ENCODE data around the gene HSPE1.
A peak's percentile ranks its signal among the peaks of the same experiment; 100 is the strongest.

HSPE1 gene

GRCh38 chr2:197498235-197498936, 1.8 kb upstream of the HSPE1 start:
- Histone ChIP-seq H3K36me3 (ENCODE audit: control insufficient read depth, insufficient read depth, low read length) (peaks cover 66% of the 10 kb centered on the region), H3K27ac (ENCODE audit: low read depth, low read length, severe bottlenecking) (no peak overlapping the region)
- 0 to 2% methylated on average over 10 to 11 of the region's 14 CpGs for WGBS, 2 experiments (ENCODE audit: insufficient coverage in 2 of 2)

GRCh38 chr2:197498937-197499593, 1.1 kb upstream of the HSPE1 start:
- Histone ChIP-seq H3K4me3 (ENCODE audit: extremely low read depth, insufficient read depth, low read length, poor library complexity, severe bottlenecking) (peak overlapping the region; percentile 89), H3K4me1 (ENCODE audit: control insufficient read depth, insufficient read depth, low read length, poor library complexity, severe bottlenecking) (peaks cover 19% of the 10 kb centered on the region), H3K9me3 (ENCODE audit: control insufficient read depth, low read length) (no peaks in the 10 kb centered on the region), H3K36me3 (ENCODE audit: control insufficient read depth, insufficient read depth, low read length) (peaks cover 66% of the 10 kb centered on the region), H3K27ac (ENCODE audit: low read depth, low read length, severe bottlenecking) (peak overlapping the region; percentile 100)
- WGBS, 2 experiments (ENCODE audit: insufficient coverage in 2 of 2), result 0% methylated on average over 40 to 43 of the region's 46 CpGs

More at GRCh38 chr2:197498235-197498936, 1.8 kb upstream of the HSPE1 start:
- no peaks in the 10 kb centered on the region for H3K9me3 ChIP-seq (ENCODE audit: control insufficient read depth, low read length)
- H3K4me1 ChIP-seq (ENCODE audit: control insufficient read depth, insufficient read depth, low read length, poor library complexity, severe bottlenecking), result peaks cover 19% of the 10 kb centered on the region
- peak overlapping the region; percentile 89 for H3K4me3 ChIP-seq (ENCODE audit: extremely low read depth, insufficient read depth, low read length, poor library complexity, severe bottlenecking)

- H3K27ac ChIP-seq (ENCODE audit: low read depth, low read length, severe bottlenecking), result peak overlapping the region; percentile 100
- peaks cover 19% of the 10 kb centered on the region for H3K4me1 ChIP-seq (ENCODE audit: control insufficient read depth, insufficient read depth, low read length, poor library complexity, severe bottlenecking)
- H3K36me3 ChIP-seq (ENCODE audit: control insufficient read depth, insufficient read depth, low read length), result peaks cover 63% of the 10 kb centered on the region
- H3K9me3 ChIP-seq (ENCODE audit: control insufficient read depth, low read length), result no peaks in the 10 kb centered on the region
- 0% methylated on average over 14 to 23 of the region's 30 CpGs for WGBS, 2 experiments (ENCODE audit: insufficient coverage in 2 of 2)
- peak overlapping the region; percentile 89 for H3K4me3 ChIP-seq (ENCODE audit: extremely low read depth, insufficient read depth, low read length, poor library complexity, severe bottlenecking)
Measured at GRCh38 chr2:197500503-197501131, 438 bp downstream of the HSPE1 start.

GRCh38 chr2:197502201-197502600, 2.0 kb downstream of the HSPE1 start:
- 81 to 84% methylated on average over 3 of the region's 4 CpGs for WGBS, 2 experiments (ENCODE audit: insufficient coverage in 2 of 2)
- H3K4me1 ChIP-seq (ENCODE audit: control insufficient read depth, insufficient read depth, low read length, poor library complexity, severe bottlenecking), result peaks cover 15% of the 10 kb centered on the region
- no peaks in the 10 kb centered on the region for H3K9me3 ChIP-seq (ENCODE audit: control insufficient read depth, low read length)
- H3K4me3 ChIP-seq (ENCODE audit: extremely low read depth, insufficient read depth, low read length, poor library complexity, severe bottlenecking), result peak overlapping the region; percentile 89
- peaks cover 56% of the 10 kb centered on the region for H3K36me3 ChIP-seq (ENCODE audit: control insufficient read depth, insufficient read depth, low read length)
- no peak overlapping the region for H3K27ac ChIP-seq (ENCODE audit: low read depth, low read length, severe bottlenecking)

GRCh38 chr2:197502685-197503084, 2.5 kb downstream of the HSPE1 start:
- peaks cover 13% of the 10 kb centered on the region for H3K4me1 ChIP-seq (ENCODE audit: control insufficient read depth, insufficient read depth, low read length, poor library complexity, severe bottlenecking)
- no peak overlapping the region for H3K4me3 ChIP-seq (ENCODE audit: extremely low read depth, insufficient read depth, low read length, poor library complexity, severe bottlenecking)
- peaks cover 51% of the 10 kb centered on the region for H3K36me3 ChIP-seq (ENCODE audit: control insufficient read depth, insufficient read depth, low read length)
- no peaks in the 10 kb centered on the region for H3K9me3 ChIP-seq (ENCODE audit: control insufficient read depth, low read length)
- no peak overlapping the region for H3K27ac ChIP-seq (ENCODE audit: low read depth, low read length, severe bottlenecking)
- 84% methylated on average over 2 of the region's 4 CpGs; no CpG with 5 or more reads in 1 of the 2 experiments for WGBS, 2 experiments (ENCODE audit: insufficient coverage in 2 of 2)

- Histone ChIP-seq H3K27ac (ENCODE audit: low read depth, low read length, severe bottlenecking) (no peak overlapping the region), H3K4me3 (ENCODE audit: extremely low read depth, insufficient read depth, low read length, poor library complexity, severe bottlenecking) (no peak overlapping the region), H3K4me1 (ENCODE audit: control insufficient read depth, insufficient read depth, low read length, poor library complexity, severe bottlenecking) (peaks cover 7% of the 10 kb centered on the region), H3K36me3 (ENCODE audit: control insufficient read depth, insufficient read depth, low read length) (peaks cover 41% of the 10 kb centered on the region), H3K9me3 (ENCODE audit: control insufficient read depth, low read length) (no peaks in the 10 kb centered on the region)
- 92 to 100% methylated on average over 2 of the region's 2 CpGs for WGBS, 2 experiments (ENCODE audit: insufficient coverage in 2 of 2)
Measured at GRCh38 chr2:197504000-197504399, 3.8 kb downstream of the HSPE1 start.

- WGBS, 2 experiments (ENCODE audit: insufficient coverage in 2 of 2), result 100% methylated on average over 5 to 6 of the region's 6 CpGs
- H3K4me3 ChIP-seq (ENCODE audit: extremely low read depth, insufficient read depth, low read length, poor library complexity, severe bottlenecking), result no peak overlapping the region
Measured at GRCh38 chr2:197504512-197504911, 4.3 kb downstream of the HSPE1 start.

GRCh38 chr2:197506658-197507057, 6.5 kb downstream of the HSPE1 start:
- Histone ChIP-seq H3K27ac (ENCODE audit: low read depth, low read length, severe bottlenecking) (no peak overlapping the region), H3K36me3 (ENCODE audit: control insufficient read depth, insufficient read depth, low read length) (peaks cover 40% of the 10 kb centered on the region), H3K9me3 (ENCODE audit: control insufficient read depth, low read length) (no peaks in the 10 kb centered on the region), H3K4me3 (ENCODE audit: extremely low read depth, insufficient read depth, low read length, poor library complexity, severe bottlenecking) (no peak overlapping the region), H3K4me1 (ENCODE audit: control insufficient read depth, insufficient read depth, low read length, poor library complexity, severe bottlenecking) (peaks cover 5% of the 10 kb centered on the region)
- no CpG with 5 or more reads among the region's 5 CpGs for WGBS, 2 experiments (ENCODE audit: insufficient coverage in 2 of 2)

More at GRCh38 chr2:197504512-197504911, 4.3 kb downstream of the HSPE1 start:
- peaks cover 41% of the 10 kb centered on the region for H3K36me3 ChIP-seq (ENCODE audit: control insufficient read depth, insufficient read depth, low read length)
- peaks cover 7% of the 10 kb centered on the region for H3K4me1 ChIP-seq (ENCODE audit: control insufficient read depth, insufficient read depth, low read length, poor library complexity, severe bottlenecking)
- no peaks in the 10 kb centered on the region for H3K9me3 ChIP-seq (ENCODE audit: control insufficient read depth, low read length)
- no peak overlapping the region for H3K27ac ChIP-seq (ENCODE audit: low read depth, low read length, severe bottlenecking)

GRCh38 chr2:197513915-197514314, 13.7 kb downstream of the HSPE1 start:
- H3K27ac ChIP-seq (ENCODE audit: low read depth, low read length, severe bottlenecking), result no peak overlapping the region
- peaks cover 11% of the 10 kb centered on the region for H3K4me1 ChIP-seq (ENCODE audit: control insufficient read depth, insufficient read depth, low read length, poor library complexity, severe bottlenecking)
- peaks cover 9% of the 10 kb centered on the region for H3K36me3 ChIP-seq (ENCODE audit: control insufficient read depth, insufficient read depth, low read length)
- 88 to 89% methylated on average over 3 to 4 of the region's 5 CpGs for WGBS, 2 experiments (ENCODE audit: insufficient coverage in 2 of 2)
- no peak overlapping the region for H3K4me3 ChIP-seq (ENCODE audit: extremely low read depth, insufficient read depth, low read length, poor library complexity, severe bottlenecking)
- no peaks in the 10 kb centered on the region for H3K9me3 ChIP-seq (ENCODE audit: control insufficient read depth, low read length)

GRCh38 chr2:197514754-197515153, 14.6 kb downstream of the HSPE1 start:
- WGBS, 2 experiments (ENCODE audit: insufficient coverage in 2 of 2), result no CpG with 5 or more reads among the region's 3 CpGs
- H3K4me3 ChIP-seq (ENCODE audit: extremely low read depth, insufficient read depth, low read length, poor library complexity, severe bottlenecking), result peak overlapping the region; percentile 80
- peak overlapping the region; percentile 94 for H3K27ac ChIP-seq (ENCODE audit: low read depth, low read length, severe bottlenecking)
- H3K36me3 ChIP-seq (ENCODE audit: control insufficient read depth, insufficient read depth, low read length), result peaks cover 11% of the 10 kb centered on the region
- H3K9me3 ChIP-seq (ENCODE audit: control insufficient read depth, low read length), result no peaks in the 10 kb centered on the region
- H3K4me1 ChIP-seq (ENCODE audit: control insufficient read depth, insufficient read depth, low read length, poor library complexity, severe bottlenecking), result peaks cover 11% of the 10 kb centered on the region

Data from mesodermal cell (in vitro differentiated cells).